GM18867 (cell line): ENCODE data around the gene CRPPA.
"Not testable (repeated sequence)": the region's sequence is repeated elsewhere in the genome, so short reads cannot be mapped to it uniquely, and the experiment has no call there.

ENCODE experiments used
- ATAC-seq: cut with Tn5 transposase; IDR thresholded peaks from one replicate; pipeline ENCODE4 v1.9.1; 2021; ENCODE audit warnings: mild to moderate bottlenecking, moderate library complexity; ENCODE audit not compliant: unreplicated experiment

CRPPA gene

GRCh38 chr7:16398146-16399017, 23.0 kb downstream of the CRPPA start:
- no peak for ATAC-seq

GRCh38 chr7:16397501-16398145, 23.7 kb downstream of the CRPPA start:
- ATAC-seq = no peak

- no peak for ATAC-seq
Measured at GRCh38 chr7:16396766-16397500, 24.4 kb downstream of the CRPPA start.

GRCh38 chr7:16395121-16395520, 26.2 kb downstream of the CRPPA start:
- no peak for ATAC-seq

GRCh38 chr7:16393862-16394422, 27.4 kb downstream of the CRPPA start:
- ATAC-seq = no peak

GRCh38 chr7:16392990-16393523, 28.3 kb downstream of the CRPPA start:
- no peak for ATAC-seq

GRCh38 chr7:16383786-16384185, 37.6 kb downstream of the CRPPA start:
- ATAC-seq = not testable (repeated sequence)

GRCh38 chr7:16383103-16383502, 38.2 kb downstream of the CRPPA start:
- ATAC-seq = not testable (repeated sequence)
